GM19467 (cell line): ENCODE results near the gene ITGB1.
"Not testable (repeated sequence)": the region's sequence is repeated elsewhere in the genome, so short reads cannot be mapped to it uniquely, and the experiment has no call there.

ENCODE experiments used
- ATAC-seq: cut with Tn5 transposase; IDR thresholded peaks from one replicate; pipeline ENCODE4 v1.9.1; 2021; ENCODE audit warnings: mild to moderate bottlenecking, moderate library complexity; ENCODE audit not compliant: unreplicated experiment

Gene ITGB1

DNA sequence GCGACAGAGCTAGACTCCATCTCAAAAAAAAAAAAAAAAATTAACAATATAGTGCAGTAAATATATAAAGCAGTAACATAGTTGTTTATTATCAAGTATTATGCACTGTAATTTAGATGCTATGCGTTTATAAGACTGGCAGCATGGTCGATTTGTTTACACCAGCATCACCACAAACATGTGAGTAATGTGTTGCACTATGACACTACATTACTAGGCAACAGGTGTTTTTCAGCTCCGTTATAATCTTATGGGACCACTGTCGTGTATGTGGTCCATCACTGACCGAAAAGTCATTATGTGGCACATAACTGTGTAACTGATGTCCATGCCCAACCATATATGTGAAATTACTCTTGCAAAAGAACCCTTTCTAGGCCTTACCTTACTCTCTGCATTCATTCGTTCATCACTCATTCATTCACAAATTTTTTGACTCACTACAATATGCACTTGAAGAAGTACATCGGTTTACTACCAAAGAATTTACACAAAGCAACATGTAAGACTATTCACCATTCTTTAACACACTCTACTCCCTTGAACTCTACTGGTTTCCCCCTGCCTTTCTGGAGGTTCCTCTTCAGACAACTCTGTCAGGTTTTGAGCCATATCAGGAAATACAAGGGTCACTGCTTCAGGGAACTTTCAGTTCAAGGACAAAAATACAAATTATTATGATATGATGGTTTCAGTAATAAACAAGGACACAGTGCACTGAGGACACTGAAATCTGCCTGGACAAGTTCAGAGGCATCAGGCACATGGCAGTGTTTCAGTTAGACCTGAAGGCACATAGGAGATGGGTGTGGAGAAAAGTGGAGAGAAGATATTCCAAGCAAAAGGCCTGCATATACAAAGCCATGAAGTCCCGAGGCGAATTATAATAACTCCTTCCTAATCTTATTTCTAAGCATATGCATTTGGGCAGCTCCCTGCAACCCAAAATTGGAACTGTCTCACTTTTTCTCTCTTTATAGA is 17.4 kb downstream of the ITGB1 start:
- ATAC-seq: no peak

DNA sequence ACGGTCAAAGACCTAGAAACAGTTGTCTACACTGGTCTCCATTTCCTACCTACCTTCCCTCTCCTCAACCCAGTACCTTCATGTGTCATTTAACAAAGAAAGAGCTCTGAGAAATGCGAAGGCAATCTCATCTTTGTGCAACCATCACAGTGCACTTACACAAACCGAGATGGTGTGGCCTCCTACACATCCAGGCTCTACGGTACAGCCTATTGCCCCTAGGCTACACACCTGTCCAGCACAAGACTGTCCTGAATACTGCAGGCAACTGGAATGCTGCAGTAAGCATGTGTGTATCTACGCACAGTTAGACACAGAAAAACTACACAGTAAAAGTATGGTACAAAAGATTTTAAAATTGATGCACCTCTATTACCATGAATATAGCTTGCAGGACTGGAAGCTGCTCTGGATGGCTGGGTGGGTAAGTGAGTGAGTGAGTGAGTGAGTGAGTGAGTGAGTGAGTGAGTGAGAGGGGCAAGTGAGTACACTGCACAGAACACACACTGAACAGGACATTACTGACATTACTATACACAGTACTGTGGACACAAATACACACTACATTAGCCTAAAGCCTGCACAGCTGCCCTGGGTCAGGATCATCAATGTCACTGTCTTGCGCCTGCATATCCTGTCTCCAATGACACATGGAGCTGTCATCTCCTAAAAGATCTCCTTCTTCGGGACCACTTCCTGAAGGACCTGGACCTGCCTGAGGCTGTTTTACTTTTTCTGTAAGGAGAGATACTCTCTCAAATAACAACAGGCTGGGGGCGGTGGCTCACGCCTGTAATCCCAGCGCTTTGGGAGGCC is 18.5 kb downstream of the ITGB1 start:
- ATAC-seq: no peak

DNA sequence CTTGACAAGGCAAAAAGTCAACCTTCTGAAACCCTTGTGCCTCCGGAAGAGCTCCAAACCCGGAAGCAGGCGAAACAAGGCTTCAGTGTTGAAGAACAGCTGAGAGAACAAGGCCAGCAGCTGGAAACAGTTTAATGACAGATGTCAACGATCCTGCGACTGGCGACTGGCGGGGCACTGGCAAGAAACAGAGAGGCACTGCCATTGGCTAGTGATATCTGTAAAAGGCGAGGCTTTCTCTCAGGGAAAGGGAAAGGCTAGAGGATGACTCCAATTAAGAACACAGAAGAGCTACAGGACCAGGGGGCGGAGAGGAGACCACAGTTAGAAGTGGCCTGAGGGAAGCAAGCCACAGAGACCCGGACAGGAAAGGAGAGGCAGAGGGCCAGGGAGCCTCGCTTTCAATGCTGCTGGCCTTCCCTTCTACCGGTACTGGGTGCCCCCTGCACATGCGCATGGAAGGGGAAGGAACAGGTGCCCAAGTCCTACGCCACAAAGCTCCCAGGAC is 19.4 kb downstream of the ITGB1 start:
- no peak for ATAC-seq

- no peak for ATAC-seq
Observed at GRCh38 chr10:32937911-32938424, 20.1 kb downstream of the ITGB1 start.

- ATAC-seq: no peak
Observed at GRCh38 chr10:32932225-32932729, 25.8 kb downstream of the ITGB1 start.

GRCh38 chr10:32931593-32931992 is 26.4 kb downstream of the ITGB1 start:
- ATAC-seq: no peak

DNA sequence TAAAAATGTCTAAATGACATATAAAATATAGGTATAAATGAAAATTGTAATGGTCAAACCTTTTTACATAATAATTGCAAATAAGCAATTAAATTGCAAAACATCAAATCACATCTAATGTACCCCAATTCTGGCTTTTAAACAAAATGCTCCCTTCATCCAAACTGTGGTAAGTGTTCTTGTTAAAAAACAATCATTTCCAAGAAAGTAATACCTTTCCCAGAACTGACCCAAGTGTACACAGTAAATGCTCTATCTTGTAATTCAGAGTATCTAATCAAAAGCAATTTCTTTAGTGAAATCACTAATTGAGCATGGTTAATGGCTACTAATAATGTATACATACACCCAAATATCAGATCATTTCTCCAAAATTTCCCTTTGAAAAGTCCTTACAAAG is 28.0 kb downstream of the ITGB1 start:
- ATAC-seq: no peak

GRCh38 chr10:32929634-32930033 is 28.4 kb downstream of the ITGB1 start:
- ATAC-seq: no peak

DNA sequence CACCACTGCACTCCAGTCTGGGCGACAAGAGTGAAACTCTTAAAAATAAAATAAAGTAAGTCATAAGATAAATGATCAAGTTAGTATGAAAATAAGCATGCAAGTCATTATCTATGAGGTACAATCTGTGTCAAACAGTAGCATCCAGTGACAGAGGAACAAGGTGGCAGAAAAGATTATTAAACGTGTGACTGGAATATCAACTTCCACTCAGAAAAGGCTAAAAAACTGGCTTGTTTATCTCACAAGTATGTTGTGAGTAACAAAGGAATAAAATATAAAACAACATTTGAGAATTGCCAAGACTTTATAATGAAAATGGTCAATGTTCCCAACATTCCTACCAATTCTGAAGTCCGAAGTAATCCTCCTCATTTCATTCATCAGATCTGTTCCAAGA is 30.3 kb downstream of the ITGB1 start:
- no peak for ATAC-seq

DNA sequence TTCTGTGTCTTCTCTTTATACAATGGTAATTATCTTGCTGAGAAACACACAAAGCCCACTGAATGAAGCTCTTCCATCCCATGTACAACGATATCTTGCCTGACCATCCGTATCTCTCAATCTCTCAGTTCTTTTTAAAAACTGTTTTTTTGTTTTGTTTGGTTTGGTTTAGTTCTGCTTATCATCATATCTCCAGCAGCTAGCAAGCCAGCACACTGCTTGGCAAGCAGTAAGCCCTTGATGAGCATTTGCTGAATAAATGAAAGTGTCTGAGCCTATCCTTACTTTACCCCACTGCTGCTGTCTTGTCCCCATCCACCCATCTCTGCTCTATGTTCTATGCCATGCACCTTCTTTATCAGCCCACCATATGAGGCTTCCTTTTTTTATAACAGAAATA is 34.2 kb downstream of the ITGB1 start:
- no peak for ATAC-seq

DNA sequence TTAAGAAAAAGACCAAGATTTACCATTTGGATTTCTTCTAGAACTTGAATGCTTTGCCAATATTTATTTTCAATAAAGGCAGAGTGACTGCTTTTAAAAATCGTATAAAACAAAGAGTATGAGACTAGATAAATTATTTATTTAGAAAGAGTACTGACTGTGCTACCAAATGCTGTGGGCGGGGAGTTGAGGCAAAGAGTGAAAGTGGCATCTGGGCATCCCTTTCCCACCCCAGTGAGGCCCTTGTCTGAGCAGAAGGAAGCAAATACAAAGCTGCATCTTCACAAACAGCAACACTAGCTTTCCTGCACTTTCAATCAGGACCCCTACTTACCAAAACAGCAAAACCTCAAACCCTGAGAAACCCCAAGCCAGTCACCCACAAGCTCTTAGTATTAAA is 34.9 kb downstream of the ITGB1 start:
- no peak for ATAC-seq

DNA sequence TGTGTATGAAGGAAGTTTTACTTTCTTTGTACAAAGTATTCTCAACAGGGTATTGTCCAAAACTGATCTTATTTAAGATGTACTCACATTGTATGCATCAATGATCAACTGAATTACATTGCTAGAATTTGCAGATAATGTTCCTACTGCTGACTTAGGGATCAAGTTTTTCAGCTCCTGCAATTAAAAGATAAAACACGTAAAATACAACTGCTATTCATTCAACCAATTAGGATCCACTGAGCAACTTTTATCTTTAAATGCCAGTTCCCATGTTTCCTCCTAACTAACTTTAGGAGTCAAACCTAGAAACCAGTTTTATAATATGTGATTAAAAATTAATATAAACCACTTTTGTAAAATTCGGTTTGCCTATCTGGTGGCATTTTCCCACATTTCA is 35.9 kb downstream of the ITGB1 start:
- no peak for ATAC-seq

- ATAC-seq: not testable (repeated sequence)
Observed at GRCh38 chr10:32917817-32918216, 40.2 kb downstream of the ITGB1 start.

- ATAC-seq: no peak
Observed at GRCh38 chr10:32911285-32912016, 46.6 kb downstream of the ITGB1 start.

DNA sequence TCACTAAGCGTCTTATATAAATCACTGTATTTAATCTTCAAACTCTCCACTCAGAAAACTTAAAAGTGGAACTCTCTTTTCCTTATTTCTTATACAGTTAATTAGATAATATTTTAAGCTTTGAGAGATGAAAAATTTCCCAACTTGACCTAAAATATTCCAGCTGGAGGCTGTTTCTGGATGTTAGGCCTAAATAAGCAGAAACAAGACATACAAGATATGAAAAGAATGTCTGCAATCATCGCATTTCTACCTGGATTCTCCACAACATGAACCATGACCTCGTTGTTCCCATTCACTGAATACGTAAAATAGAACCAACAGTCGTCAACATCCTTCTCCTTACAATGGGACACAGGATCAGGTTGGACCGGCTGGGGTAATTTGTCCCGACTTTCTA is 48.1 kb downstream of the ITGB1 start:
- not testable (repeated sequence) for ATAC-seq

DNA sequence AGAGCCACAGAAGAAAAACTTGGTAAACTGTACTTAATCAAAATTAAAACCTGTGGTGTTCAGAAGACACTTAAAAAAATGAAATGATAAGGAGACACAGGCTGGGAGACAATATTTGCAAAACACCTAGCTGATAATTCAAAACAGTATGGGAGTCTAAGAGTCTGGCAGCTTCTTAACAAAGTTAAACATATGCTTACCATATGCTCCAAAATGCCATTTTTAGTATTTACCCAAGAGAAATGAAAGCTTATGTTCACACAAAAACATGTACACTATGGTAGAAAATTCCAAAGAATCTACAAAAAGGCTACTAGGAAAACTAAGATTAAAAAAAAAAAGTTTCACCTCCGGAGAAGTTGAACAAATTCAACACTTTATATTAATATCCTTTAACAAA is 48.6 kb downstream of the ITGB1 start:
- no peak for ATAC-seq

DNA sequence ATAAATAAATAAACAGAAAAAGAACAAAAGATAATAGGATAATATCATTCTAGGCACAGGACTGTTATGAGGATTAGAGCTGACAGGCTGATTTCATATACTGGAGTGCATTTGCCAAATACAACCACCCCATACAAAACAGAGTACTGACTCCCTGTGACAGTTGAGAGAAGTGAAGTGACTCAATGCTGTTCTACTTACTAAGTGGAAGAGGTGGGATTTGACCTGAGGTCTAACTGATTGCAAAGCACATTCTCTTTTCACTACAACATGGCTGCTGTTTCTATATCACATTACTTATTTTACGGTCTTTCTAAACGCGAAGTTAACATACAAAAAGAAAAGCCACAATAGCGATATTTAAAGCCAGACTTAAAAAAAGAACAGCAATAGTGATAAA is 51.4 kb downstream of the ITGB1 start:
- no peak for ATAC-seq

DNA sequence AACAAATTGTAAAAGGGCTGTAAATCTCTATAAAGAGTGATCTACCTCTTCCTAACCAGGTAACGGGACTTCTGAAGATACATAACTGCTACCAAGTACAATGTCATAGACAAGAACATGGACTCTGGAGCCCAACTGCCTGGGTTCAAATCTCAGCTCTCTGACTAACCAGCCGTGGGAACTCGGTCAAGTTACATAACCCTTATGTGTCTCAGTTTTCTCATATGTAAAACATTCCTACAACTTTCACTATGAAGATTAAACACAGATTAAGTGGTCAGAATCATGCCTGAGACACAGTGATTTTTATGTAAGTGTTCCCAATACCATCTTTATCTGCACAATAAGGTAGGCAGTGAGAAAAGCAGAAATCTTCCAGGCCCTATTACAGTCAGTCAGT is 52.6 kb downstream of the ITGB1 start:
- no peak for ATAC-seq

DNA sequence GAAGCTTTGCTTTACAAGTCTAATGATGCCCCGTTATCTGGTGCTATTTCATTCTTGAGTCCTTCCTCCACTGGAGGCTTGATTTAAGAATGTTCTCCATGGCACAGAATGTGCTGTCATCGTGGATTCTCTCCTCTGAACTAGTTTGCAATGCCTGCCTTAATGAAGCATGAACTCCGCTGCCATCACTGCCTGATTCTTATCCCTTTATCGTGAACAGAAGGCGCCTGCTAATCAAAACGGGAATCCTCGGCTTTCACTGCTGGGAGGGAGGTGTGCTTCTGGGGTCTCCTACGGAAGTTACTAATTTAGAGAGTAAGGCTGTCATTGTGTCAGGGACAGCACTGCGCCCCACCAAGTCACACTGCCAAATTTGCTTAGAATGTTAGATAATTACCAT is 56.2 kb downstream of the ITGB1 start:
- no peak for ATAC-seq

DNA sequence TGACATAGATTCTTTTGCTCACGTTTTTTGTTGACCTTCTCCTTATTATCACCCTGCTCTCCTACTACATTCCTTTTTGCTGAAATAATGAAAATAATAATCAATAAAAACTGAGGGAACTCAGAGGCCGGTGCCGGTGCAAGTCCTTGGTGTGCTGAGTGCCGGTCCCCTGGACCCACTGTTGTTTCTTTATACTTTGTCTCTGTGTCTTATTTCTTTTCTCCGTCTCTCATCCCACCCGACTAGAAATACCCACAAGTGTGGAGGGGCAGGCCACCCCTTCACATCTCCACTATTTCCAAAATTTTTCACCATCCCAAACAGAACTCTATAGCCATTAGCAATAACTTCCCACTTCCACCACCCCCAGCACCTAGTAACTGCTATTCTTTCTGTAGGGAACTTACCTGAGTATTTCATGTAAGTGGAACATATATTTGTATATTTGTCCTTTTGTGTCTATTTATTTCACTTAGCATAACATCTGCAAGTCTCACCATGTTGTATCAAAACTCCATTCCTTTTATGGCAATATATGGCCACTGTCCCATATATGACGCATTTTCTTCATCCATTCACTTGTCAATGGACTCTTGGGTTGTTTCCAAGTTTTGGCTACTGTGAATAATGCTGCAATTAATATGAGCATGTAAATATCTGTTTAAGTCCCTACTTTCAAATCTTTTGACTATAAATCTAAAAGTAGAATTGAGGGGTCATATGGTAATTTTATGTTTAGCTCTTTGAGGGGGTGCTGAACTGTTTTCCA is 62.6 kb downstream of the ITGB1 start:
- not testable (repeated sequence) for ATAC-seq
